Activated CD8-positive, alpha-beta memory T cell treated with anti-CD3 and anti-CD28 coated beads, Interleukin-2, amount 50 U/mL, for 4 hours (primary cell): ENCODE results near the gene PPM1N.

Experiments used
- DNase-seq: peaks from one replicate; pipeline ENCODE4 v3.0.0-alpha.2; 2020

Gene PPM1N

DNA sequence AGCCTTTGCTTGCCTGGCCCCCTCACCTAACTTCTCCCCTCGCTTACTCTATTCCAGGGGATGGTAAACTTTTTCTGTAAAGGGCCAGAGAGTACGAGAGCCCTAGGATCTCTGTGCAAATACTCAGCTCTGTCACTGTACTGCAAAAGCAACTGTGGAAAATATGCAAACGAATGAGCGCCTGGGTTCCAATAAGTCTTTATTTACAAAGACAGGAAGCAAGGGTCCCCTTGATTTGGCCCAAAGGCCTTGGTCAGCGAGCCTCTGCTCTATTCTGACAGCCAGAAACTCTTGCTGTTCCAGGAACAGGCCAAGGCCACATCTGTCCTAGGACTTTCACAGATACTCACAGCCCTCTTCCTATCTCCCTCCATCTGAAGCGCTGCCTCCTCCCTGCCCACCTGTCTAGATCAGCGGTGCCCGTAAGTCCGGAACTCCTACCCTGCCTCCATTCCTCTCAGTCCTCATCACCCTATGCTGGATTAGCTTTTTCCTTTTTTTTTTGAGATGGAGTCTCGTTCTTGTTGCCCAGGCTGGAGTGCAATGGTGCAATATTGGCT is 49.0 kb downstream of the PPM1N start:
- DNase-seq: no peak

DNA sequence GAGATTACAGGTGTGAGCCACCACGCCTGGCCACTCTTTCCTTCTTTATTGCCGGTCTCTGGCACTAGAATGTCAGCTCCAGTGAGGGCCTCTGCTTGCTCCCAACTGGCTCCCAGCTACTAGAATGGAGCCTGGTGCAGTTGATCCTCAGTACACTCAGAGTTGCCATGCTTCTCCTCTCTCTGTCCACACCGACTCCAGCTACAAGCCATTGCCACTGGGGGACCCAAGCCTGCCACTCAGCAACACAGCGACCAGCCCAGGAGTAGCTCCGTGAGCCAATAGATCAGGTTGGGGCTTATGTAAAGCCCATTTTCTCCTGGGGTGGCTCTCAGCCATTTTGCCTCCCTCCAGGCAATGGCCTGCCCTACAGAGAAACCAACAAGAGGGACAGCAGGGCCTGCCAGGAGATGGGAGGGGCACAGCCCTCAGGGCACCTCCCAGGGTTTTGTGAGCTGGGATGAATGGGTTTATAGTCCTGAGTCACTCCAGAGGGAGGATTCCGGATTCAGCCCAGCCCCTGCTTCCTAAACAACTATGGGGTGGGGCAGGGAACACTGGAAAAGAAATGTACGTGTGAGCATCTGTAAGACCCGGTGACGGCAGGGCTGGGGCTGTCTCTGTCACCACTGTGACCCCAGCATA is 49.8 kb downstream of the PPM1N start:
- no peak for DNase-seq
